NCI-H128 (cell line): ENCODE results near the gene HOXB3.

Experiments used
- DNase-seq: peaks from one replicate; lab custom pipeline; 2025; ENCODE audit not compliant: unreplicated experiment; lab: John Stamatoyannopoulos, UW

The HOXB3 gene

GRCh38 chr17:48589831-48590606 lies at the start of gene HOXB3:
HOXB3 (minus strand) TSS chr17:48590241; CDS start chr17:48552474, 37,767 bp downstream.
- no peak for DNase-seq

GRCh38 chr17:48639136-48639535 lies 49.1 kb upstream of the HOXB3 start:
- no peak for DNase-seq

GRCh38 chr17:48637323-48638260 lies 47.6 kb upstream of the HOXB3 start:
- DNase-seq = no peak

GRCh38 chr17:48636177-48637018 lies 46.4 kb upstream of the HOXB3 start:
- no peak for DNase-seq

- no peak for DNase-seq
Observed at GRCh38 chr17:48634493-48635208, 44.6 kb upstream of the HOXB3 start.

GRCh38 chr17:48633266-48633677 lies 43.2 kb upstream of the HOXB3 start:
- no peak for DNase-seq

GRCh38 chr17:48632579-48633265 lies 42.7 kb upstream of the HOXB3 start:
- DNase-seq = no peak

GRCh38 chr17:48631693-48632578 lies 41.9 kb upstream of the HOXB3 start:
- DNase-seq = no peak

- DNase-seq = no peak
Observed at GRCh38 chr17:48630925-48631692, 41.1 kb upstream of the HOXB3 start.

GRCh38 chr17:48630009-48630924 lies 40.2 kb upstream of the HOXB3 start:
- no peak for DNase-seq

GRCh38 chr17:48629411-48629759 lies 39.3 kb upstream of the HOXB3 start:
- no peak for DNase-seq

GRCh38 chr17:48628649-48629410 lies 38.8 kb upstream of the HOXB3 start:
- DNase-seq = no peak

GRCh38 chr17:48627623-48628521 lies 37.8 kb upstream of the HOXB3 start:
- no peak for DNase-seq

- no peak for DNase-seq
Observed at GRCh38 chr17:48627118-48627597, 37.1 kb upstream of the HOXB3 start.
